ENCODE measurements around the gene ATP6V0D1.
"Not testable (repeated sequence)": the region's sequence is repeated elsewhere in the genome, so short reads cannot be mapped to it uniquely, and the experiment has no call there.

The ATP6V0D1 gene

DNA sequence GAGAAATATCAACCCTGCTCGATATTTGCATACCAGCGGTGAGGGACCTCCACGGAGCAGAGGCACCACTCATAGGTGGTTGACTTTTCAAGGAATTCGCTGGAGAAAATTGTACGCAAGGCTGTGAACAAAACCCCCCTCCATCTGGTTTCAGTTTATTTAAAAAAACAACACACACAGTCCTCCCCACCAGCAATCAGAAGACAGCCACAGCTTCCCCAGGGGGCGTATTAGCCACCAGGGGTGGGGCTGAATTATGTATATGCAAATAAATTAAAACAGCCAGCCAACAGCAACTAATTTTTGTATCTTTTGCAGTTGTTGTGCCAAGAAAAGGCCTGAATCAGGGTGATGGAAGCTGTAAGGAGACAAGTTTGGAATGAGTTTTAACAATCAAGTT, 55.9 kb downstream of the ATP6V0D1 start:
- DNase-seq, result peak; percentile 81

- no peak for DNase-seq
Observed at GRCh38 chr16:67424261-67424615, 56.7 kb downstream of the ATP6V0D1 start.

- no peak for DNase-seq
Observed at GRCh38 chr16:67423611-67424260, 57.2 kb downstream of the ATP6V0D1 start.

GRCh38 chr16:67423015-67423414, 57.9 kb downstream of the ATP6V0D1 start:
- no peak for DNase-seq

DNA sequence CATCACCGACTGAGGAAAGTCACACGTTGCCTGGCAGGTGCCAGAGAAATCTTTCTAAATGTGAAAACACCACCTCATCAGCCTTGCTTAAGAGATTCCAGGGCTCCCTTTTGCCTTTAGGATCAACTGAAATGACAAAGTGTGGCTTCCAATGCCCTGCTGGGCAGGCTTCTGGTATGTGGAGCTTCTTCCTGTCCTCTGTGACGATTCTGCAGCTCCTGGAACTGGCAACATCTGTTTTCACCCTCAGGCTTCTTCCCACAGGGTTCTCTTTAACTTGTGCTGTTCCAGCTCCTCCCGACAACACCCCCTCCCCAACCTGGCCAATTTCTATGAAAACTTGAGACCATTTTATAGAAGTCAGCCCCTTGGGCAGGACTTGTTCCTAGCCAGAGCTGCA, 59.9 kb downstream of the ATP6V0D1 start:
- no peak for DNase-seq

DNA sequence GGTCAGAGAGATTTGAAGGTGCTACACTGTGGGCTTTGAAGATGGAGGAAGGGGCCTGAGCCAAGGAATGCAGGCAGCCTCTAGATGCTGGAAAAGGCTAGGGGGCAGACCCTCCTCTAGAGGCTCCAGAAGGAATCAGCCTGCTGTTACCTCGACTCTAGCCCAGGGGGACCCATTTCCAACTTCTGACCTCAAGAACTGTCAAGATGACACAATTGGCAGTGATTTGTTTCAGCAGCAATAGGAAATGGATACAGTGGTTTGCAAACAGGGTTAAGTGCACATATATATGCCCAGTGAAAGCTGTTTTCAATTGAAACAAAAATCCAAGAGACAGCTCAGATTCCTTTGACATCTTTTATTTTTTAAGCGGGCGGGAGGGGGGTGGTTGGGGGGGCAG, 61.0 kb downstream of the ATP6V0D1 start:
- DNase-seq, result peak; percentile 36

GRCh38 chr16:67419502-67419901, 61.5 kb downstream of the ATP6V0D1 start:
- peak; percentile 57 for DNase-seq

GRCh38 chr16:67417333-67418061, 63.5 kb downstream of the ATP6V0D1 start:
- no peak for DNase-seq

DNA sequence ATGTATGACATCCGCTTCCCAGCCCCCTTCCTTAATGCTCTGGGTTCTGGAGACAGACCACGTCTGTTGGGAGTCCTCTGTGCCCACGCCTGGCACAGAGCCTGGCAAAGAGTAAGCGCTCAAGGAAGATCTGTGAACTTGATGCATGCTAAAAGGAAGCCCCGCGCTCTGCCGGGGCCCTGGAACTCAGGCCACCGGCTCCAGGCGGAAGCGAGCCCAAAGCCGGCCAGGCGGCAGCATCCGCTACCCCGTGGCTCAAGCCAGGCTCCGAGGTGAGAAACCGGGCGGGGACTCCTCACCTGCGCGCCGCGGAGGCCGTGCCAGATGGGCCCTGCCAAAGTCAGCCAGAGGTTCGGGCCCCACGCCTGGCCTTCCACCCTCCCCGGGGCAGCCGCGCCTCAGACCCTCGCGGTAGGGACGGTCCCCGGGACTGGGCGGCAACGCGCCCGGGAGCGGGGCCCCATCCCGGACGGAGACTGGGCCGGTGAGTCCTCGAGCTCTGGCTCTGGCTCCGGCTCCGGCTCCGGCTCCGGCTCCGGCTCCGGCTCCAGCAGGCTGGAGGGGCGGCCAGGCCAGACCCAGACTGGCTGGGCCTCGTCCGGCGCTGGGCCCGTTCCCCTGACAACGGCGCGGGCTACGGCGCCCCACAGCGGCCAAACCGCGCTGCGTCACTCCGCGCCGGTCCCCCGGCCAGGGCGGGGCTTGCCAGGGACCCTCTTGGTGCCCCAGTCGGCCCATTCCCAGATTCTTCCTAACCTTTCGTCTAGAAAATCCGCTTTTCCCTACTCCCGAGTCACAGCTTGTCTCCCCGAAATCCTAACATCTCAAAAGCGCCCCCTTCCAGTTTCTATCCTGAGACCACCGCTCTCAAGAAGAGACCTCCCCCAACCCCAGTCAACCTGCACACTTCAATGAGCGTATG, 64.8 kb downstream of the ATP6V0D1 start, which contains the start of gene ZDHHC1:
Gene ZDHHC1, minus strand, starts transcription at position 606 of the 922 bp plus-strand sequence. CDS start 8,702 bp downstream, outside the sequence.
- DNase-seq, result peak; percentile 60

- not testable (repeated sequence) for DNase-seq
Observed at GRCh38 chr16:67415421-67415820, 65.5 kb downstream of the ATP6V0D1 start.

DNA sequence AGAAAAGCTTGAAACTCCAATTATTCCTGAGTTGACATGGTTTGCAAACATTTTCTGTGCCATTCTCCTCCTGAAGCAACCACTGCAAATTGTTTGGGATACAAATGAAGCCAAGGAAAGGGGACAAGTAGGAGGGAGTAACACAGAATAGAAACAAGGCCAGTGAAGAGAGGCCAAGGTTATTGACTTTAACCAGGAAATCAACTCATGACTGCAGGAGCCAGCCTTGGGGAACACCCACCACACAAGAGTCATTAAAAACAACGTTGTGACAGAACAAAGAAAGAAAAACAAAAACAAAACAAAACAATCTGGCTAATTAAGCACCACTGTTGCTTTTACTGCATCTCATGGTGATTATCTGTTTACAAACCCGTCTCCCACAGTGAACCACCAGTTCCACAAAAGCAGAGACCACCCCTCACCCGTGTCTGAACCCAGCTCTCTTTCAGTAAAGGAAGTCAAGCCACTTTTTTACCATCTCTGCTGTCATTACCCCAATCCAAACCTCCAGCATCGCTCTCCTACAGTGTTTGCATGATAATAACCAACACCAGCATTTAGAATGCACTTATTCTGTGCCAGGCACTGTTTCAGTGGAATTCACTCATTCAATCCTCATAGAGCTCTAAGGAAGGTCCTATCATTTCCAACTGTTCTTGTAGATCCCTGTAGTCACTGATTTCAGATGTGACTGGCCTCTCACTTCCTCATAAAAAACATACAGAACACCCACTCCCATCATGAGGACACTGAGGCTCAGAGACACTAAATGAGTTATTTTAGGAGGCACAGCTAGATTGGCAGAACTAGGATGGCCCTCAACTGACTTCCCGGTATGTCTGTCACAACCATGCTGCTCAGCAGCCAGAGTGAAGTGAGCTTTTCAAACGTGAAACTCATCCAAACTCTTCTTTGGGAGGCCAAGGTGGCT, 66.7 kb downstream of the ATP6V0D1 start:
- no peak for DNase-seq

GRCh38 chr16:67412294-67412693, 68.7 kb downstream of the ATP6V0D1 start:
- DNase-seq, result no peak

GRCh38 chr16:67411339-67411738, 69.6 kb downstream of the ATP6V0D1 start:
- DNase-seq, result no peak

- DNase-seq, result no peak
Observed at GRCh38 chr16:67409631-67410030, 71.3 kb downstream of the ATP6V0D1 start.

GRCh38 chr16:67407788-67408452, 73.0 kb downstream of the ATP6V0D1 start:
- DNase-seq, result no peak

DNA sequence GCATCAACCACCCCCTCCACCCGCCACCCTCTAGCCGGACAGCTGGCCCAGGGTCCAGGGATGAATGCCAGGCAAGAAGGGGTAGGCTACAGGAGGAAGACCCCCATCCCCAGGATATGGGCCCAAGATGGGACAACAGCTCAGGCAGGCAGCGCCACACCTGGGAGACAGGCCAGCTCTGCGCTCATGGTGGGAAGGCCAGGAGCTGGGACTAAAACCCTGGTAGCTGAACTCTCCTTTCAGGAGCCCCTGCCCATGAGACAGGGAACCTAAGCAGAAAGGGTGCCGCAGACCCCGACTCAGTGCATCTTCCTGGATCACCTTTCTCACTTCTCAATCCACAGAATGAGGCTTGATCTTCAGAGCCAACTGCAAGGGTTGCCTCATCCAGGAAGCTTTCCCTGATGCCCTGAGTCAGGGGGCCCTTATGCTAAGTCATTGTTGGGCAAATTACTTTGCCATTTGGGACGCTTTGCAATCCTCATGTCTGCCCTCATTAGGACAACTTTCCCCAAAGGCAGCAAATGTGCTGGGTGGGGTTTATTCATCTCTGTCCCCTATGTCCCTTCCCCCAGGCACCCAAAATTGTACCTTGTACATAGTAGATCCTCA, 73.7 kb downstream of the ATP6V0D1 start:
- DNase-seq, result no peak

GRCh38 chr16:67406111-67406971, 74.6 kb downstream of the ATP6V0D1 start:
- DNase-seq, result peak; percentile 87

GRCh38 chr16:67405336-67405735, 75.6 kb downstream of the ATP6V0D1 start:
- DNase-seq, result no peak

DNA sequence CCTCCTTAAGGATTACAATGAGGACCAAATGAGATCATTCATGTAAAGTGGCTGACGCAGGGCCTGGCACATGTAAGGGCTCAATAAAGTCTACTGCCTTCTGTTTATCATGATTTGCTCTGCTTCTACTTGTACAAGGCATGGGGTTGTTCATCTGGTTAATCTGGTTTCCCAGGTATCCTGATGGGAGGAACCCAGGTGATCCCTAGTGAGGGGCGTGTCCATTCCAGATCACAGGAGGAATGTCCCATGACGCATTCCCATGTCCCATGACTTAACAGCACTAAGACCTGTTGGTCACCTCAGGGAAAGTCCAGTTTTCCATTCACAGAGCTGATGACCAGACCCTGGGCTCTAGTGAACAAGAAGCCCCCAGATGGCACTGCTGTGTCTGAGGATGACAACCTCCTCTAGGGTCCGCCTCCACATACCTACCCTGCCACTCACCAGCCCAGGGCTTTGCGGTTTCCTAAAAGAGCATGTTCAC, 76.2 kb downstream of the ATP6V0D1 start:
- DNase-seq, result no peak

DNA sequence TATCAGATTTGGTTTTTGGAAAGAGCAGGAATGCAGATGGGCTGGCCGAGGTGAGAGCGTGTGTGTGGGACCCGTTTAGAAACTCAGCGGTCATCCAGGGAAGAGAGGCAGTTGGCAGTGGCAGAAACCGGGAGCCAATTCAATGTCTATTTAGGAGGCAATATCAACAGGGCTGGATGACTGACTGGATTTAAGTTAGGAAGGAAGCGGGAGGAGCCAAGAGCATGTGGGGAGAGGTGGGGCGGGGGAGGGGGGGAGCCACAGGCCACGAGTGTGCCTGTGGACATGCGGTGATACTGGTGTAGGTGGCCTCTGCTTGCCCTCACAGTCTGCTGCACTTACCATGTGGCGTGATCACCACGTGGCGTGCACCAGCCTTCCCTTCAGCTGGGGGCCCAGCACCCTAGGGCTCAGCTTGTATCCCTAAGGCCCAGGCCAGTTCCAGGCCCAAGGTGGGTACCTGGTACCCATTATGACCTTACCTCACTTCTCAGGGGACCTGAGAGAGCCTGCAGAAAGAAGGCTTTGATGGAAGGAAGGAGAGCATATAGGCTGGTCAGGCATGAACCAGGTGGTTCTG, 76.9 kb downstream of the ATP6V0D1 start:
- no peak for DNase-seq
